ENCODE results near the gene NUDT5.

The NUDT5 gene

DNA sequence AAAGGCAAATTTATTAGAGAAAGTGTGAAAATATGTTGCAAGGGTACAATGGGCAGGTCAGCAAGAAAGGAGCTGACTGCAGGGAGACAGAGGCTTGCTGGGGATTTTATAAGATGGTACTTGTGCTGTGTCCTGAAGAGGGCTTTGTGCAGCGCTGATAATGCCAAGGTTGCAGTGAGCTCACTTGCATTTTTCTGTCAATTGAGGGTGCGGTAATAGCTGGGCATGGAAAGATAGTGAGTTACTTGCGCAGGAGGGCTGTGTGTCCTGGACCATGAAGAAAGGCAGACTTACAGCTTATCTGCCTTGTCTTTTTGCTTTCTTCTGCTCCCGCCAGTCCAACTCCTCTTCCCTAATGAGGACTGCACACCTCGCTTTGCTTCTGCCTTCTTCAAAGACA, 12.8 kb upstream of the NUDT5 start:
- TF ChIP-seq POLR2A (IDR thresholded peaks at IDR 0.05; ENCODE audit: low read depth, low read length) (no peak), PAX5 (IDR thresholded peaks at IDR 0.05; ENCODE audit: insufficient read depth, low read length, severe bottlenecking) (no peak), SPI1 (IDR thresholded peaks at IDR 0.05; ENCODE audit: low read depth, low read length) (no peak), TAF1 (IDR thresholded peaks at IDR 0.05; ENCODE audit: low read depth, low read length) (no peak), POU2F2 (IDR thresholded peaks at IDR 0.05; ENCODE audit: low read depth, low read length) (no peak), POLR2AphosphoS5 (IDR thresholded peaks at IDR 0.05; ENCODE audit: low read depth, low read length) (no peak)
- no peak for FAIRE-seq
- no peak for DNase-seq (ENCODE audit: insufficient read length, low spot score)

GRCh38 chr10:12207114-12207513, 11.4 kb upstream of the NUDT5 start:
- FAIRE-seq, result no peak

DNA sequence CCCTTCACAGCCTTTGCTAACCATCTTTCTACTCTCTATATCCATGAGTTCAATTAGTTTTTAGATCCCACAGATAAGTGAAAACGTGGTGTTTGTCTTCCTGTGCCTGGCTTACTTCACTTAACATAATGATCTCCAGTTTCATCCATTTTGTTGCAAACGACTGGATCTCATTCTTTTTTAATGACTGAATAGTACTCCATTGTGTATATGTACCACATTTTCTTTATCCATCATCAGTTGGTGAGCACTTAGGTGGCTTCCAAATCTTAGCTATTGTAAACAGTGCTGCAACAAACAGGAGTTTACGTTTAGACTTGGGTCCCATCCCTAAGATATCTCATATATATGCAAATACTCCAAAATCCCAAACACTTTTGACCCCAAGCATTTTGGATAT, 9.4 kb upstream of the NUDT5 start:
- no peak for FAIRE-seq
- no peak for DNase-seq (ENCODE audit: insufficient read length, low spot score)
- TF ChIP-seq SPI1 (IDR thresholded peaks at IDR 0.05; ENCODE audit: low read depth, low read length) (no peak), TAF1 (IDR thresholded peaks at IDR 0.05; ENCODE audit: low read depth, low read length) (no peak), POLR2A (IDR thresholded peaks at IDR 0.05; ENCODE audit: low read depth, low read length) (no peak), POU2F2 (IDR thresholded peaks at IDR 0.05; ENCODE audit: low read depth, low read length) (no peak), POLR2AphosphoS5 (IDR thresholded peaks at IDR 0.05; ENCODE audit: low read depth, low read length) (no peak), PAX5 (IDR thresholded peaks at IDR 0.05; ENCODE audit: insufficient read depth, low read length, severe bottlenecking) (no peak)

More at GRCh38 chr10:12207114-12207513, 11.4 kb upstream of the NUDT5 start:
- TF ChIP-seq POLR2AphosphoS5 (IDR thresholded peaks at IDR 0.05; ENCODE audit: low read depth, low read length) (no peak), POLR2A (IDR thresholded peaks at IDR 0.05; ENCODE audit: low read depth, low read length) (no peak), POU2F2 (IDR thresholded peaks at IDR 0.05; ENCODE audit: low read depth, low read length) (no peak), SPI1 (IDR thresholded peaks at IDR 0.05; ENCODE audit: low read depth, low read length) (no peak), TAF1 (IDR thresholded peaks at IDR 0.05; ENCODE audit: low read depth, low read length) (no peak), PAX5 (IDR thresholded peaks at IDR 0.05; ENCODE audit: insufficient read depth, low read length, severe bottlenecking) (no peak)
- no peak for DNase-seq (ENCODE audit: insufficient read length, low spot score)

DNA sequence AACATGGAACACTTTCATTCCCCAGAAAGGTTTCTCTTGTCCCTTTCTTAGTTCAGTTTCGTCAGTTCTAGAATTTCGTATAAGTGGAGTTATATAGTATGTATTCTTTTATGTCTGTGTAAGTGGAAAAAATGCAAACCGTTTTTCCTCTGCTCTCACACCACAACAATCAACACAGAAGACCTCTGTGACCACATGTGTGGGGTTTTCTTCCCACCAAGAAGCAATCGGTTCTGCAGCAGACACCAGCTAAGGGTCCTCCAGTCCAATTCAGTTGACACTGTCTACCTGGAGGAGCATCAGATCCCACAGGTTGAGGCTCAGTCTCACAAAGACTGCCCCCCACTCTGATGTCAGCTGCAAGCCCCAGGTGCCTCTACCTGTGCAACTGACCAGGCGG, 6.5 kb upstream of the NUDT5 start:
- DNase-seq (ENCODE audit: insufficient read length, low spot score), result no peak
- TF ChIP-seq TAF1 (IDR thresholded peaks at IDR 0.05; ENCODE audit: low read depth, low read length) (no peak), POLR2A (IDR thresholded peaks at IDR 0.05; ENCODE audit: low read depth, low read length) (no peak), POU2F2 (IDR thresholded peaks at IDR 0.05; ENCODE audit: low read depth, low read length) (no peak), POLR2AphosphoS5 (IDR thresholded peaks at IDR 0.05; ENCODE audit: low read depth, low read length) (no peak), SPI1 (IDR thresholded peaks at IDR 0.05; ENCODE audit: low read depth, low read length) (no peak), PAX5 (IDR thresholded peaks at IDR 0.05; ENCODE audit: insufficient read depth, low read length, severe bottlenecking) (no peak)
- no peak for FAIRE-seq

- no peak for DNase-seq (ENCODE audit: insufficient read length, low spot score)
- TF ChIP-seq POU2F2 (IDR thresholded peaks at IDR 0.05; ENCODE audit: low read depth, low read length), result no peak
- TF ChIP-seq SPI1 (IDR thresholded peaks at IDR 0.05; ENCODE audit: low read depth, low read length), result peak; percentile 39; the same call in 1 of the 2 replicates
- TF ChIP-seq TAF1 (IDR thresholded peaks at IDR 0.05; ENCODE audit: low read depth, low read length), result no peak
- TF ChIP-seq POLR2A (IDR thresholded peaks at IDR 0.05; ENCODE audit: low read depth, low read length), result no peak
- no peak for TF ChIP-seq PAX5 (IDR thresholded peaks at IDR 0.05; ENCODE audit: insufficient read depth, low read length, severe bottlenecking)
- TF ChIP-seq POLR2AphosphoS5 (IDR thresholded peaks at IDR 0.05; ENCODE audit: low read depth, low read length), result 0 out of 2 replicates have a peak, but pooled peaks have one; percentile 29
- FAIRE-seq, result peak; percentile 45
These were observed 5.9 kb upstream of the NUDT5 start for GRCh38 chr10:12201543-12201942.

GRCh38 chr10:12200850-12201249, 5.2 kb upstream of the NUDT5 start:
- DNase-seq (ENCODE audit: insufficient read length, low spot score) (no peak), FAIRE-seq (no peak)
- TF ChIP-seq POLR2AphosphoS5 (IDR thresholded peaks at IDR 0.05; ENCODE audit: low read depth, low read length), result no peak
- TF ChIP-seq PAX5 (IDR thresholded peaks at IDR 0.05; ENCODE audit: insufficient read depth, low read length, severe bottlenecking), result no peak
- no peak for TF ChIP-seq SPI1 (IDR thresholded peaks at IDR 0.05; ENCODE audit: low read depth, low read length)
- TF ChIP-seq POU2F2 (IDR thresholded peaks at IDR 0.05; ENCODE audit: low read depth, low read length), result no peak
- TF ChIP-seq TAF1 (IDR thresholded peaks at IDR 0.05; ENCODE audit: low read depth, low read length), result no peak
- TF ChIP-seq POLR2A (IDR thresholded peaks at IDR 0.05; ENCODE audit: low read depth, low read length), result no peak

DNA sequence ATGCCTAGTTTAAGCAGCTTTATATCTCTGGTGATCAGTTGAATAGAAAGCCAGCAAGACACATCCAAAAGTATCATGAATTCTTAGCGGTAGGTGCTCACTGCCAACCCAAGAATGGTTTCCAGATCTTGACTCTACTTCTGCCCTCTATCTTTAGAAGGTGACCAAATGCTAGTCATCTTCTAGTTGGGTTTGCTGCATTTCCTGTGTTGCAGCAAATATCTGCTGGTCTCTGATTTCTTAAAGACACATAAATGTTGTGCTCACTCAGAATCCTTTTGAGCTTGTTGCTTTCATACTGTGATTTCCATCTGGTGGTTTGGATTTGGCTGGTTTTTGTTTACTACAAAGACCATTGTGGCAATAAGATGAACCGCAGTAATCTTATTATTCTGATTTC, 2.5 kb upstream of the NUDT5 start:
- no peak for TF ChIP-seq PAX5 (IDR thresholded peaks at IDR 0.05; ENCODE audit: insufficient read depth, low read length, severe bottlenecking)
- no peak for TF ChIP-seq POU2F2 (IDR thresholded peaks at IDR 0.05; ENCODE audit: low read depth, low read length)
- no peak for FAIRE-seq
- no peak for DNase-seq (ENCODE audit: insufficient read length, low spot score)

- FAIRE-seq, result no peak
- TF ChIP-seq PAX5 (IDR thresholded peaks at IDR 0.05; ENCODE audit: insufficient read depth, low read length, severe bottlenecking) (no peak), POU2F2 (IDR thresholded peaks at IDR 0.05; ENCODE audit: low read depth, low read length) (no peak), POLR2A (IDR thresholded peaks at IDR 0.05; ENCODE audit: low read depth, low read length) (no peak), SPI1 (IDR thresholded peaks at IDR 0.05; ENCODE audit: low read depth, low read length) (no peak), TAF1 (IDR thresholded peaks at IDR 0.05; ENCODE audit: low read depth, low read length) (no peak), POLR2AphosphoS5 (IDR thresholded peaks at IDR 0.05; ENCODE audit: low read depth, low read length) (no peak)
- no peak for DNase-seq (ENCODE audit: insufficient read length, low spot score)
These were observed 980 bp upstream of the NUDT5 start for GRCh38 chr10:12196531-12197211.

DNA sequence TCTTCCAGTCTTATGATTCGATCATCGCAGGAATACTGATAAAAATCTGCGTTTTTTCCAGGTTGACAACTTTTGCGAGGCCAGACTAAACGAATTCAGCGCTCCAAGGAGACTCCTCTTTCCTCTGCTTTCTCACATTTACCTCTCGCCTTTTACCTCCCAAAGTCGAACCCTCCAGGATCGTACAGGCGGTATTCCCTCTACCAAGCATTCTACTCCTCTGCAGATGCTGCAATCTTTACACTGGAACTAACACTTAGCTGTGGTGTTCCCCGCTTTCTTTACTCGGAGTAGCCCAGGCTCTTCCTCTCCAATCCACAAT, 449 bp downstream of the NUDT5 start:
- TF ChIP-seq SPI1 (IDR thresholded peaks at IDR 0.05; ENCODE audit: low read depth, low read length) (no peak), POLR2AphosphoS5 (IDR thresholded peaks at IDR 0.05; ENCODE audit: low read depth, low read length) (no peak), POU2F2 (IDR thresholded peaks at IDR 0.05; ENCODE audit: low read depth, low read length) (no peak), PAX5 (IDR thresholded peaks at IDR 0.05; ENCODE audit: insufficient read depth, low read length, severe bottlenecking) (no peak), TAF1 (IDR thresholded peaks at IDR 0.05; ENCODE audit: low read depth, low read length) (no peak), POLR2A (IDR thresholded peaks at IDR 0.05; ENCODE audit: low read depth, low read length) (no peak)
- DNase-seq (ENCODE audit: insufficient read length, low spot score) (no peak), FAIRE-seq (no peak)

- DNase-seq (ENCODE audit: insufficient read length, low spot score), result no peak
- TF ChIP-seq TAF1 (IDR thresholded peaks at IDR 0.05; ENCODE audit: low read depth, low read length) (no peak), POLR2A (IDR thresholded peaks at IDR 0.05; ENCODE audit: low read depth, low read length) (no peak), POU2F2 (IDR thresholded peaks at IDR 0.05; ENCODE audit: low read depth, low read length) (no peak), POLR2AphosphoS5 (IDR thresholded peaks at IDR 0.05; ENCODE audit: low read depth, low read length) (no peak), SPI1 (IDR thresholded peaks at IDR 0.05; ENCODE audit: low read depth, low read length) (no peak), PAX5 (IDR thresholded peaks at IDR 0.05; ENCODE audit: insufficient read depth, low read length, severe bottlenecking) (no peak)
- FAIRE-seq, result no peak
These were observed 879 bp downstream of the NUDT5 start for GRCh38 chr10:12194752-12195271.

All from GM12891 (cell line).